HG02884 (cell line): Measurements from ENCODE around the gene AGER.
"Not testable (repeated sequence)": the region's sequence is repeated elsewhere in the genome, so short reads cannot be mapped to it uniquely, and the experiment has no call there.

Experiments used
- ATAC-seq: cut with Tn5 transposase; IDR thresholded peaks from one replicate; pipeline ENCODE4 v1.9.1; 2021; ENCODE audit warnings: mild to moderate bottlenecking, moderate library complexity; ENCODE audit not compliant: unreplicated experiment

Gene AGER

GRCh38 chr6:32187725-32188380 is 3.8 kb upstream of the AGER start:
- not testable (repeated sequence) for ATAC-seq

GRCh38 chr6:32187009-32187709 is 3.1 kb upstream of the AGER start:
- no peak for ATAC-seq

- not testable (repeated sequence) for ATAC-seq
These were observed 2.2 kb upstream of the AGER start for GRCh38 chr6:32186151-32186840.

- ATAC-seq = not testable (repeated sequence)
These were observed 1.7 kb upstream of the AGER start for GRCh38 chr6:32185681-32186131.

GRCh38 chr6:32183483-32184083 is 470 bp downstream of the AGER start:
- no peak for ATAC-seq

GRCh38 chr6:32183030-32183429 is 1.0 kb downstream of the AGER start:
- ATAC-seq = no peak

- ATAC-seq = no peak
These were observed 1.5 kb downstream of the AGER start for GRCh38 chr6:32182555-32182981.

GRCh38 chr6:32181915-32182529 is 2.0 kb downstream of the AGER start:
- ATAC-seq = no peak

- no peak for ATAC-seq
These were observed 2.8 kb downstream of the AGER start for GRCh38 chr6:32181148-32181702.

GRCh38 chr6:32179766-32180405 is 4.2 kb downstream of the AGER start:
- no peak for ATAC-seq

- ATAC-seq = no peak
These were observed 5.3 kb downstream of the AGER start for GRCh38 chr6:32178547-32179440.

GRCh38 chr6:32177788-32178546 is 6.1 kb downstream of the AGER start, which contains the start of gene RNF5:
RNF5 (plus strand) TSS chr6:32178405; CDS start chr6:32178512, 107 bp downstream.
- ATAC-seq = peak; percentile 72

GRCh38 chr6:32177183-32177787 is 6.8 kb downstream of the AGER start:
- no peak for ATAC-seq

- ATAC-seq = no peak
These were observed 7.4 kb downstream of the AGER start for GRCh38 chr6:32176476-32177182.

- ATAC-seq = no peak
These were observed 8.2 kb downstream of the AGER start, which contains the start of gene AGPAT1 for GRCh38 chr6:32175711-32176475. AGPAT1 (minus strand) TSS chr6:32176084; CDS start chr6:32171496, 4,588 bp downstream.

- ATAC-seq = no peak
These were observed 8.7 kb downstream of the AGER start for GRCh38 chr6:32175322-32175710.
